K562 (cell line): ENCODE data around the gene CLSTN1. TPM values are rescaled to one million over a fixed set of nuclear protein-coding genes. Genes with fewer than 3 reads are reported as not detected.

Experiments used
- DIDO1 ChIP-seq: fragments of 450-650 bp; IDR thresholded peaks from 2 replicates; pipeline ENCODE4 v1.6.1; 2016; ENCODE audit warnings: low read depth, missing biosample characterization, missing genetic modification characterization
- GTF2A2 ChIP-seq: IDR thresholded peaks from 2 replicates; pipeline ENCODE4 v1.6.1; 2016; ENCODE audit warnings: mild to moderate bottlenecking, missing genetic modification characterization, missing compliant biosample characterization
- PATZ1 ChIP-seq: fragments of 250-450 bp; sonication (Bioruptor Pico); IDR thresholded peaks from 2 replicates; pipeline ENCODE4 v1.5.0; 2020; ENCODE audit warnings: mild to moderate bottlenecking, borderline replicate concordance
- TAF1 ChIP-seq: IDR thresholded peaks from 2 replicates; pipeline ENCODE4 v1.6.1; 2011; ENCODE audit warnings: mild to moderate bottlenecking, low read length, moderate library complexity; ENCODE audit not compliant: insufficient read depth, control insufficient read depth, severe bottlenecking; ENCODE audit errors: extremely low read depth
- TFAP4 ChIP-seq: sonication (generic); formaldehyde crosslinking; IDR thresholded peaks from 2 replicates; pipeline ENCODE4 v1.8.0; 2022; ENCODE audit warnings: missing genetic modification reagents, mild to moderate bottlenecking, moderate library complexity, borderline replicate concordance
- TRIM25 ChIP-seq: fragments of 450-650 bp; IDR thresholded peaks from 2 replicates; pipeline ENCODE4 v1.7.0; 2016; ENCODE audit warnings: borderline replicate concordance
- ZBTB2 ChIP-seq: fragments of 450-650 bp; IDR thresholded peaks from 2 replicates; pipeline ENCODE4 v1.6.1; 2016; ENCODE audit warnings: antibody characterized with exemption
- ZBTB7A ChIP-seq: IDR thresholded peaks from 2 replicates; pipeline ENCODE4 v1.6.1; 2011; ENCODE audit warnings: low read depth, mild to moderate bottlenecking, low read length, moderate library complexity, borderline replicate concordance; ENCODE audit not compliant: control insufficient read depth
- ZNF609 ChIP-seq: sonication (generic); formaldehyde crosslinking; IDR thresholded peaks from 2 replicates; pipeline ENCODE4 v1.8.1; 2023; ENCODE audit warnings: missing genetic modification reagents, mild to moderate bottlenecking, borderline replicate concordance
- ZNF740 ChIP-seq, 3 experiments: fragments of 200-800 bp in 1 of 3; sonication (Bioruptor generic) in 1 of 3; sonication (generic) in 1 of 3; formaldehyde crosslinking in 1 of 3; IDR thresholded peaks; 2 replicates each; pipeline versions ENCODE4 v1.6.1 to v1.8.0; 2016 to 2022; ENCODE audit warnings: mild to moderate bottlenecking in 2 of 3, missing compliant biosample characterization in 2 of 3, missing genetic modification characterization in 2 of 3, missing genetic modification reagents in 1 of 3
- ZNF764 ChIP-seq: fragments of 250-450 bp; sonication (Bioruptor Pico); IDR thresholded peaks from 2 replicates; pipeline ENCODE4 v1.4.0; 2020; ENCODE audit warnings: low read depth, mild to moderate bottlenecking, moderate library complexity
- polyA plus RNA-seq, 8 experiments: library from polyadenylated mRNA; depleted of rRNA in 4 of 8; stranded (reverse) in 5 of 8; unstranded in 3 of 8; fragments of >200 nt; fragmentation: Nextera tagmentation in 2 of 8; fragmentation: Illumina TruSeq in 1 of 8; extraction: Ambion mirVana in 2 of 8; extraction: Trizol in 1 of 8; gene quantifications; 2 replicates each; pipeline versions ENCODE4 v1.2.1 to v1.2.3, GENCODE V29; 2011 to 2014; ENCODE audit warnings: inconsistent platforms in 1 of 8, missing spikeins in 1 of 8
- total RNA-seq, 7 experiments: library from RNA; depleted of rRNA in 6 of 7; stranded (reverse); fragments of >200 nt in 6 of 7; fragmentation: Illumina TruSeq in 2 of 7; extraction: Trizol in 2 of 7; gene quantifications; 2 replicates each; pipeline versions ENCODE4 v1.2.1 to v1.2.3, GENCODE V29; 2011 to 2021; ENCODE audit warnings: low replicate concordance in 1 of 7

Gene CLSTN1
- total and polyA plus RNA-seq, 9 of the 15 experiments (the other 6 are each of a cell fraction or from before 2014, with no cell fraction given), result 1.1 to 32.5 (median 13.3) TPM

DNA sequence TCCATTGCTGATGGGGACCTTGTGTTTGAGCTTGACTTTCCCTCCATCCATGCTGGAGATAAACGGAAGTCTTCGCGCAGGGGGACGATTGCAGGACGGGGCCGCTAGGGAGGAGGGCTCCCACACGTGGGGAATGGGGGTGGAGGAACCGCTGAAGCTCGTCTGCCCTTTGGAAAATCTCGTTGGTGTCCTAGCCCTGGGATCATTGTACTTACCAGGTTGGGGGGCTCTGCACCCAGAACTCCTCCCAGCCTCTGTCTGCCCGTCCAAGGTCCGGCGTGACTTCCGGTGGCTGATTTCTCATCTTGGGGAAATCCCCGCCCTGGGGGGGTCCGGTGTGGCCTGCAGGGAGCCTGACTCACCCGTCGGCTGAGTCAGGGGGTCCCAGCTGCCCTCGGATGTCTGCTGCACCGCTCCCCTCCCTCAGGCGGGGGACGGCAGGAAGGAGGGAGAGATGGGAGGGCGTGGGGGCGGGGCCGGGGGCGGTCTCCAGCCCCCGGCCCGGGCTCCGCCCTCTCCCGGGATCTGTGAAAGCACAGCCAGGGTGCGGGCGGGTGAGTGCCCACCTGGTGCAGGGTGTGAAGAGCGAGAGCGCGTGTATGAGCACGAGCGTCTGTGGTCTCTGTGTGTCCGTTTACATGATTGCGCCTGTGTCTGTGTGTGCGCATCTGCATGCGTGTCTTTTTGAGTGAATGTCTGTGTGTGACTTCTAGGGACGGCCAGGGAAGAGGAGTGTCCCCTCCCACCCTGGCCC is 136.5 kb downstream of the CLSTN1 start (continued):
- no peak; the same call in none of the 2 replicates for TF ChIP-seq ZNF740 (CRISPR knock-in tag; IDR thresholded peaks at IDR 0.05)
- TF ChIP-seq ZNF740 (tag; IDR thresholded peaks at IDR 0.05), result peak in 1 of 2 experiments; percentile 54; a peak in 2 of 4 replicates
- TF ChIP-seq GTF2A2 (tag), result no peak
- TF ChIP-seq ZNF609 (CRISPR knock-in tag), result 0 out of 2 replicates have a peak, but pooled peaks have one; percentile 53
- TF ChIP-seq ZBTB7A, result peak; percentile 94
- no peak for TF ChIP-seq TRIM25
- TF ChIP-seq DIDO1 (tag), result peak; percentile 69
- peak; percentile 30 for TF ChIP-seq TAF1
- no peak for TF ChIP-seq PATZ1 (CRISPR knock-in tag)
- no peak for TF ChIP-seq TFAP4
- peak; percentile 65; the same call in 1 of the 2 replicates for TF ChIP-seq ZBTB2
- no peak for TF ChIP-seq ZNF764 (CRISPR knock-in tag)
